ENCODE measurements around the gene TP53I11. TPM values are rescaled to one million over a fixed set of nuclear protein-coding genes. Genes with fewer than 3 reads are reported as not detected.

The TP53I11 gene
- polyA plus RNA-seq, 1 donor = 63.5 TPM

DNA sequence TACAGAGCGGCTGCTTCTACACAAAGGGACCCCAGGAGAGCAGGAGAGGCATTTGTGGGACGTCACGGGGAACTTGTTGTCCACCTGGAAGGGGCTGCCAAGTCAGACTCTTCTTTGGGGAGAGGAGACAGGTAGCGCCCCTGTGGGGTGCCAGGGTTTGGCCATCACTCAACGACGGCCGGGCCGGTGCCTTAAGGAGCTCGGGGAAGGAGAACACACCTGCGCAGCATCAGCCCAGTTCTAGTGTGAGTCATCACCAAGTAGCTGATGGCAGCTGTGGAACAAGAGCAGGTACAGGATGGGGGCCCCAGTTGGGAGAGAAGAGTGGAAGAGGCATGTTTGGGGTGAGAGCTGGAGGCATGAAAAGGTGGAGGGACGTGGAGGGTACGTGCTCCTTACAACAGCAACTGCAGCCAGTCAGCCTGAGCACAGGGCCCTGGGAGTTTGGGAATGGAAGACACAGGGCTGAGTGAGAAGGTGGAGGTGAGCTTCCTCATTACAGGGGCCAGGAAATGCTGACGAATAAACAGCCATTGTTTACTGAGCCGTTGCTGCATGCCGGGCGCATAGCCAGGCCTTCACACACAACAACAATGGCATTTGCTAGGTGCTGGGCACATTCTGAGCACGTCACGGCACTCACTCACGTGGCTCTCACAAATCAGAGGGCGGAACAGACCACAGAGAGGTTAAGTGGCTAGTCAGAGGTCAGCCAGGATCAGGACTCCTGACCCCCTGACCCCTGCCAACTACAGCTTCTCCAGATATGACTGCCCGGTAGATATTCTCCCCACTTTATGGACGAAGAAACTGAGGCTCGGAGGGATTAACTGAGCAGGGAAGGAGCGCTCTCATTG lies 29.1 kb upstream of the TP53I11 start:
- peak; percentile 28 for DNase-seq

DNA sequence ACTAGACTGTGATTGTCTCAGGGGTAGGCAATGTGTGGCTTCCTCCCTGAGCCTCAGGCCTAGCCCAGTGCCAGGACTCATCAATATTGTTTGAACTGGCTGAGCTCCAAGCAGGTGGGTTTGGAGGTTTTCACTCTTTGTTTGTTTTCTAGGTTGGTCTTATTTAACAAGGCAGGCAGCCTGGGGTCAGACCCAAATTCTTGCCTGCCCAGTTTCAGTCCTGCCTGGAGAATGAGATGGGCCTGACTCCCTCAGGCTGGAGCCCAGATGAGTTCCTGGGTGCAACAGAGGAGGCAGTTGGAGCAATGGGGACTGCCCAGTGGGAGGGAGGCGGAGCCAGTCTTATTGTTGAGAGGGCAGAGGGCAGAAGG lies 28.3 kb upstream of the TP53I11 start:
- no peak for DNase-seq

DNA sequence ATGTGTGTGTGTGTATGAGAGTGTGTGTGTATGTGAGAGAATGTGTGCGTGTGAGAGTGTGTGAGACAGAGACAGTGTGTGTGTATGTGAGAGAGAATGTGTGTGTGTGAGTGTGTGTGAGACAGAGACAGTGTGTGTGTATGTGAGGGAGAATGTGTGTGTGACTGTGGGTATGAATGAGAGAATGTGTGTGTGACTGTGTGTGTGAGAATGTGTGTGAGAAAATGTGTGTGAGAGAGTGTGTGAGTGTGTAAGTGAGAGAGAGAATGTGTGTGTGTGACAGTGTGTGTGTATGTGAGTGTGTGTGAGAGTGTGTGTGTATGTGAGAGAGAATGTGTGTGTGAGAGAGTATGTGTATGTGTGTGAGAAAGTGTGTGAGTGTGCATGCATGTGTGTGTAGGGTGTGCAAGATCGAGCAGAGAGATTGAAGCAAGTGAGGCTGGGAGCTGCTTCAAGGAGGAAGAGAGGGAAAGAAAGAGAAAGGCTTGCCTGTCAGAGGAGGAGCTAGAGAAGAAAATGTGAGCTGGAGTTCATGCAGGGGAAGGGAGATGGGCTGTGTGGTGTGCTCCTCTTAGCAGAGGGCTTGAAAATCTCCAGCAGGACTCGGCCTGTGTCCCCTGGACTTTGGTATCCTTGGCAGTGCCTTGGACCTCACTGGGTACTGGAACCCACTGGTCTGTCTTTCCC lies 27.7 kb upstream of the TP53I11 start:
- no peak for DNase-seq

GRCh38 chr11:44977493-44977984 lies 26.9 kb upstream of the TP53I11 start:
- no peak for DNase-seq

- DNase-seq = no peak
These were observed 25.9 kb upstream of the TP53I11 start for GRCh38 chr11:44976576-44976975.

- no peak for DNase-seq
These were observed 23.8 kb upstream of the TP53I11 start for GRCh38 chr11:44974402-44975000.

GRCh38 chr11:44973632-44974401 lies 23.1 kb upstream of the TP53I11 start:
- DNase-seq = no peak

DNA sequence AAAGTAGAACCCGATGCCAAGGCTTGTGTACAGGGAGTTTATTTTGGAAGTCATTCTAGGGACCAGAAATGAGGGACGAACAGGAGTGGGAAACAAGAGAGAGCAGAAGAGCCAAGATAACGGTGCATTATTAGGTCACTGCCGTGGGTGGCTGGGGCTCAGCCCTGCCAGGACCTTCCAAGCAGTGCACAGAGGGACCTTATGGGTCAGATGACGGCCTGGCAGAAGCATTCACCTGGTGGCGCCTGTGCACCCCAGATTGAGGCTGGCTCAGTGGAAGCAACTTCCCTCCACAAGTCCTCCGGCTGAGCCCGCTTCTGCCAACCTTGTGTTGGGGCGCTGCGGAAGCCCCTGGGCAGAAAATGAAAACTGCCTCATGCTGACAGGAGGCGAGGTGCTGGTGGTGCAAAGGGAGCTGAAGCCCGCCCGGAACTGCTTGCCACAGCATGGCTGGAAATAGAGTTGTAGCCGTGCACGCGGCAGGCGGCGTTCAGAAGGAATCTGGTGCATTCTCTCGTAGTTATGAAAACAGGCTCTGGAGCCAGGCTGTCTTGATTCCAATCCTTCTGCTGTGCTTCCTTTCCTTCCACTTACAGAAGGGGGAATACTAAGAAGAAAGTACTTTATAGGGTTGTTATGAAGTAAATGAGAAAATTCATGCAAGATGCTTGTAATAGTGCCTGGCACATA lies 22.2 kb upstream of the TP53I11 start:
- no peak for DNase-seq

DNA sequence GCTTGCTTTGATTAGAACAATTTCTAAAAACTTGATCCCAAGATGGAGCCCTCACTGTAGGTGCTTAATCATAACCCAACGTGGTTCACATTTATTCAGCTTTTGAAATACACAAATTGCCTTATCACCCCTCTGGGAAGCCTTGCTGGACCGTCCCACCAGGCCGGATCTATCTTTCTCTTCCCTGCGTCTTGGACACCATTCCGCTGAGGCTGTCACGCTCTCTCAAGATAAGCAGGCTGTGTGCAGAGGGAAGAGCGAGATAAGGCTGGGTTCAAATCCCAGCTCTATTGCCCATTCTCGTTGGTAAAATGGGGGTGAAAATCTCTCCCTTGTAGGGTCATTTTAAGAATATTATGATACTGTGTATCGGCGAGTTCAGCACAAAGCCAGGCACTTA lies 20.5 kb upstream of the TP53I11 start:
- DNase-seq = no peak

- DNase-seq = no peak
These were observed 19.6 kb upstream of the TP53I11 start for GRCh38 chr11:44970293-44970692.

GRCh38 chr11:44969651-44970252 lies 19.1 kb upstream of the TP53I11 start:
- DNase-seq = no peak

DNA sequence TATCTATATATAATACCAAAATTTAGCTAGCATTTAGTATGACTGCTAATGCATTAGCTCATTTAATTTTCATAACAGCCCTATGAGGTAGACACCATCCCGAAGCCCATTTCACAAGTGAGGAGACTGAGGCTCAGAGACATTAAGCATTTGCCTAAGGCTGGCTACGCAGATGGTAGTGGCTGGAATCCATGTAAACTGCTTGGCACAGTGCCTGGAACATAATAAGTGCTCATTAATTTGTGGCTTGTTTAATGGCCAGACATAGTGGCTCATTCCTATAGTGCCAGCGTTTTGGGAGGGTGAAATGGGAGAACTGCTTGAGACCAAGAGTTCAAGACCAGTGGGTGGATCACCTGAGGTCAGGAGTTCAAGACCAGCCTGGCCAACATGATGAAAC lies 17.8 kb upstream of the TP53I11 start:
- DNase-seq = no peak

DNA sequence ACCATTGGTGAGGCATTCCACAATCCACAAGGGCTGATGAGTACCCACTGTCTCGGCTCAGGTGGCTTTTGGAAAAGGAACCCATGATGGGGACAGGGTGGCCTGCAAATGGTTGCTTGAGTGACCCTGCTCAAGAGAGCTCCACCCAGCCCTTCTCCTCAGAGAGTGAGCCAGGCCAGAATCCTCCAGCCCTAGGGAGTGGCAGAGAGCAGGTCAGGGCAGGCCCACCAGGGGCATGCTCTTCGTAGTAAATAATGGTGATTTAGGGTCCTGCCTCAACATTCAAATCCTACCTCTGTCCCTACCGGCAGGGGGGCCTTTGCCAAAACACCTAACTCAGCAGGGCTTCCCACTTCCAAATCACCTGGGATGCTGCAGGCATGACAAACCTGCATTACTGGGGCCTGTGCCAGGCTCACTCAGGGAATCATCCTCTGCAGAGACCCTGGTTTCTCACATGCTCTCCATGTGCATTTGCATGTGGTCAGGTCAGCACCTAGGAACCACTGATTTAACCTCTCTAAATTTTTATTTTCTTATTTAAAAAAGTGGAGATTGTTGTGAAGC lies 17.3 kb upstream of the TP53I11 start:
- no peak for DNase-seq

DNA sequence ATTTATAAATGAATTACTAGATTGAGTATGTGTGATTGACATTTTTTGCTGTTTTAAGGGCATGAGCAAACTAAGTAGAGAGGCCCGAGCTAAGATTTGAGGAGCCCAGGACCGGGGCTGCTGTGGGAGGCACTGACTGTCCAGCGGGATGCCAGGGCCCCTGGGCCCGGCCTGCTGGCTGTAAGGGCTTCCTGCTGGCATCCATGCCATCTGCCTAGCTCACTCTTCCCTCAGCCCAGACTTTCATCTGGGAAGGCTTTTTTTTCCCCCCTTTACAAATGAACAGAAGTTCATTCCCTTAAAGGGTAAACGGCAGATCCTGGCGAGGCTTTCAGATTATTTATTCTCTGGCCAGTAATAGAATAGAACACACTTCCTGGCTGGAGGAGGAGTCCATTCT lies 16.0 kb upstream of the TP53I11 start:
- no peak for DNase-seq

DNA sequence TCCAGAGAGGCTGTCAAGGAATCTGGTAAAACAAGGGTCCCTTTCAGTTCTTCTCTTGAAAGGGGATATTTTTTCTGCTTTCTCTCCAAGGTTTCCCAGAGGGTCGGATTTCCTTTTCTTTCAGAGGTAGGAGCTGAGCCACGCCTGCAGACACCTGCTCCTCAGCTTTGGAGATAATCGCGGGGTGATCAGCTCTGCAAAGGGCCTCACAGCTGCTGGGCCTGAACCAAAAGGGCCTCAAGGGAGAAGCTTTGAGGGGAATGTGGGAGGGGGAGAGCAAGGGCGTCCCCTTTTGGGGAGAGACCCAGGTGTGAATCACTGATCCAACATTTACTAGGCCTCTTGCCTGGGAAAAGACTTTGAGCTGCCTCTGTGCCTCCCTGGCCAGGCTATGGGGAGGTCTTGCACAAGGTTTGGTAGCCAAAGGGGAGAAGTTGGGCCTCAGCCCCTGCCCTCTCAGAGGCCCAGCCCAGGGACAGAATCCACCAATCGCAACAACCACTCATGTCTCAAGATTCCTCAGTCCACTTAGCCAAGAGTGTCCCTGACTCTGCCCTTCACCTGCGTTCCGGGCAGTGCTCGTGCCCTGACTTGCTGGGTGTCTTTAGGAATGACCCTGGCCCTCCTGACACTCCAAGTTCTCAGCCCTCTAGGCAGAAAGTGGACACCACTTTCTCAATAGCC lies 14.0 kb upstream of the TP53I11 start:
- no peak for DNase-seq

- DNase-seq = no peak
These were observed 13.3 kb upstream of the TP53I11 start for GRCh38 chr11:44963948-44964347.

DNA sequence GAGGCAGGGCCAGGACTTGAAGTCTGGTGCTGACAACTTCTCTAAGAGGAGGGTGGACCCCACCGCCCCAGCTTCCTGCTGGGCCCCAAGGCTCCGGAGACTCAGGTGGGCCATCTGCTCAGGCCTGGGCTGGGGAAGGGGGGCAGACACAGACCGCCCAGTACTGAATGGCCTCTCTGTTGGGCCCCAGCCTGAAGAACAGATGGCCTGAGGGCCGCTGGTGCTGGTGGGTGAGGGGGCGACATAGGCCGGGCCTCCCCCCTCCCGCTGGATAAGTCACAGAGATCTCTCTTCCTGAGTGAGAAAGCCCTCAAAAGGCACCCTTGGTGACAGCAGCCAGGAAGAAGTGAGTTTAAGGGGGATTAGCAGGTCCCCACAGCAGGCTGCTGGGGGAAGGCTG lies 12.5 kb upstream of the TP53I11 start:
- DNase-seq = no peak

DNA sequence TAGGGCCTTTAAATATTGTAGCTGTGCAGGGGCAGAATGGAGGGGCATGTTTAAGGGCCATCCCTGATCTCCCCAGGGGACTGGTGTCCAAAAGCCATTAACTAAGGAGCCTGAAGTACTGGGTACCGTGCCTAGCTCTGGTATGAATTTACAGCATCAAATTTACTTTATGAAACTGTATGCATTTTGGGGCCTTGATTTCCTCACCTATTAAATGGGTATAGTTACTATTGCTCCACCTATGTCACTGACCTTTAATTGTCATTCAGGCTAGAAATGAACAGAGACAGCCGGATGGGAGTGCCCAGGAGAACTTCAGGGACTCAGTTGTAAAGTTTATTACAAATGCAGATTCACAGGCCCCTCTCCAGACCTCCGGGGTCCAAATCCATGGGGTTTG lies 11.8 kb upstream of the TP53I11 start:
- no peak for DNase-seq

GRCh38 chr11:44960200-44960845 lies 9.6 kb upstream of the TP53I11 start:
- no peak for DNase-seq

DNA sequence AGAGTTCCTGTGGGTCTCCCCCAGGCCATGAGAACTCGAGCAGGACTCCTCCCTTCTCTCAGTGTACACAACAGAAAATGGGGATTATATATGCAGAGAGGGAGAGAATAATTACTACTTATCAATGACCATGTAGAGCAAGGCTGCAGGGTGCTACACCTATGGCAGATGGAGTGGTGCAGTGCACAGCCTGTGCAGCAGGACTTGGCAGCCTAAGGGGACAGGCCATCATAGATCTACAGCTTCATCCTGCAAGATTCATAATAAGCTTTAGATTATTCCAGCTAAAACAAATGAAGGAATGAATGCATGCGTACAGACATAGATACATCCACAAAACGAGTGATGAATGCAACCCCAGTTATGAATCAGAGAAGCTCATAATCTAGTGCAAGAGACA lies 8.4 kb upstream of the TP53I11 start:
- DNase-seq = no peak

Data from left kidney (tissue), 2 donors.